HG02642 (cell line): ENCODE results near the gene INPP5A.
"Not testable (repeated sequence)": the region's sequence is repeated elsewhere in the genome, so short reads cannot be mapped to it uniquely, and the experiment has no call there.

Source experiments
- ATAC-seq: cut with Tn5 transposase; IDR thresholded peaks from one replicate; pipeline ENCODE4 v1.9.1; 2021; ENCODE audit warnings: mild to moderate bottlenecking; ENCODE audit not compliant: unreplicated experiment, poor library complexity

Gene INPP5A

GRCh38 chr10:132558516-132559413 lies 21.2 kb downstream of the INPP5A start:
- no peak for ATAC-seq

DNA sequence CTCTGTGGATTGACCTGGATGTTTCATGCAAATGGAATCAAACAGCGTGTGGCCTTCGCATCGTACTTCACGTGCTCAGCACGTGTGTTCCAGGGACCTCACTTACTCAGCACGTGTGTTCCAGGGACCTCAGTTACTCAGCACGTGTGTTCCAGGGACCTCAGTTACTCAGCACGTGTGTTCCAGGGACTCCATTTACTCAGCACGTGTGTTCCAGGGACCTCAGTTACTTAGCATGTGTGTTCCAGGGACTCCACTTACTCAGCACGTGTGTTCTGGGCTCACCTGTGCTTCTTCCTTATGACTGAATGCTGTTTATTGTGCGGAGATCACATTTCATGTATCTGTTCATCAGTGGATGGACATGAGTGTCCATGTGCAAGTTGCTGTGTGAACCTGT lies 22.0 kb downstream of the INPP5A start:
- no peak for ATAC-seq

GRCh38 chr10:132560241-132560731 lies 22.7 kb downstream of the INPP5A start:
- no peak for ATAC-seq

- ATAC-seq, result no peak
These were observed 24.8 kb downstream of the INPP5A start for GRCh38 chr10:132562177-132562915.

GRCh38 chr10:132562916-132563456 lies 25.4 kb downstream of the INPP5A start:
- no peak for ATAC-seq

DNA sequence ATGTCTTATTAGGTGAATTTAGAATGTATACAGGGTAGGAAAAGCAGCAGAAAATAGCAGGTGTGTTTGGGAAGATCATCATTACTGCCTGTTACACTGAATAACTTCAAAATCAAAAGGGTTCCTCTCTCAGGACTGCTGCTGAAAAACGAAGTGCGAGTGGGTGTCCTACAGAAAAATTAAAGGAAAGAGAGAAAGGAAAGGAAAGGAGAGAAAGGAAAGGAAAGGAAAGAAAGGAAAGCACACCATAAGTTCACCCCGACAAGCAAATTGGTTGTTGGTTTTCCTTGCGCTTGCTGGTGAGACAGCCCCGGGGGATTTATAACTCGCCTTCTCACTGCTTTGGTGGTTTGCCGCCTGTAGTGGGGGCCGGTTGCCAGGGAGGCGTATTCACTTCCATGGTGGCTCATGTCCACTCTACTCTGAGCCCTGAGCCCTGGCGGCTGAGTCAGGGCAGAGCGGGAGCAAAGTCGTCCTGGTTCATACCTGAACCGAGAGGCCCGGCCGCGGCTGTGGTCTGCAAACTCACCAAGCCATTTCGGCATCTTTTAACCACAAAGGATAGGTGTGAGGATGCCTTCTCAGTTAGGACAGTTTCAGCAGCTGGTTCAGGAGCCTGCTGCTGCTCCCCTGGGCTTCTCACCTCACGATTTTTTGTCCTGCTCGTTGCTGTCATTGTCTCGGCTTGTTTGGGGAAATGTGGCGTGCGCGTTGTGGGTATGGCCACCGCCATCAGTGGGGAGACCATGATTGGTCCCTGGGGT lies 26.1 kb downstream of the INPP5A start:
- ATAC-seq, result peak; percentile 79

DNA sequence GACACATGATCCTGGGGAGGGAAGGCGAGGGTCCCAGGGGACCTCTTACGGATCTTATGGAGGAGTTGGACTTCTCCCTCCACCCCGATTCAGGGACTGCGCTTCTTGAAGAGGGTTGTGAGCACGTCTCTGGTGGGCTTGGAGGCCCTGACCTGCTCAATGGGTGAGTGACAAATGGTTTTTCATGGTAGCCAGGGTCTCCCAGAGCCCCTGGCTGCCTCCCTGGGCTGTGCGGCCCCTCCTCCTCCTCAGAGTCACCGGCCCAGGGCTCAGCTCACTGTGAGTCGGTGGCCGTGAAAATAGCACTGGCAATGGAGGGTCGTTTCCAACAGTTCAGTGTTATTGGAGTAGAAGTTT lies 26.6 kb downstream of the INPP5A start:
- ATAC-seq, result no peak

GRCh38 chr10:132564690-132565089 lies 27.1 kb downstream of the INPP5A start:
- ATAC-seq, result no peak

GRCh38 chr10:132565516-132566209 lies 28.1 kb downstream of the INPP5A start:
- ATAC-seq, result no peak

DNA sequence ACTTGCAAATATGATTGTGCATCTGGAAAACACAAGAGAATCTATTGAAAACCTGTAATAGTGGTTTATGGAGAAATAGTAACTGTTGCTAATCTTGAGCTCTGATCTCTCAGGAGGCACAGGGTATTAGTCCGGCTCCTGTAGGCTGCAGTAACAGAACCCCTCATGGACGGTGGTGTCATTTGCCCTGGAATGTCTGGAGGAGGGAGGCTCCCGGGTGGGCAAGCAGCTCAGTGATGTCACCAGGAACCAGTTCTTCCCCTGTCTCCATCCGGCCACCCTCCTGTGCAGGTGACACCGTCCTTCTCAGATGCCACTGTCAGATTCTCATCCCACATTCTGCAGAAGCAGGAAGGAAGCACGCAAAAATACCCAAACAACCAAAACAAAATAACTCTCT lies 29.3 kb downstream of the INPP5A start:
- no peak for ATAC-seq

DNA sequence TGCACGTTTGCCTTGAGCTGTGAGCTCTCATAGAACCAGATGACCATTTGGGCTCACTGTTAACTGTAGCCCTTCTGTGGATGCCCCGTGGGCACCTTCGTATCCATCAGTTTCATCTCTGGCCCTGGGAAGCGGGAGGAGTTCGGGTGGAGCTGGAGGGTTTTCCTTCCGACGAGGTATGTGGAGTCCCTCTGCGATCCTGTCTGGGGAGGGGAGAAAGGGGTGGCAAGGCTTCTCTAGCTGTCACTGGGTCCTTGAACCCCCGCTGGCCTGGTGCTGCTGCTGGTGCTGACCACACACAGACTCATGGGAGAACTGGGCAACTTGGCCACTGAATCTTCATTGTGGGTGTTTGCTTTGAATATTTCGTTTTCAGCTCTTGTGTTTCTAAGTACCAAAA lies 32.7 kb downstream of the INPP5A start:
- ATAC-seq, result no peak

DNA sequence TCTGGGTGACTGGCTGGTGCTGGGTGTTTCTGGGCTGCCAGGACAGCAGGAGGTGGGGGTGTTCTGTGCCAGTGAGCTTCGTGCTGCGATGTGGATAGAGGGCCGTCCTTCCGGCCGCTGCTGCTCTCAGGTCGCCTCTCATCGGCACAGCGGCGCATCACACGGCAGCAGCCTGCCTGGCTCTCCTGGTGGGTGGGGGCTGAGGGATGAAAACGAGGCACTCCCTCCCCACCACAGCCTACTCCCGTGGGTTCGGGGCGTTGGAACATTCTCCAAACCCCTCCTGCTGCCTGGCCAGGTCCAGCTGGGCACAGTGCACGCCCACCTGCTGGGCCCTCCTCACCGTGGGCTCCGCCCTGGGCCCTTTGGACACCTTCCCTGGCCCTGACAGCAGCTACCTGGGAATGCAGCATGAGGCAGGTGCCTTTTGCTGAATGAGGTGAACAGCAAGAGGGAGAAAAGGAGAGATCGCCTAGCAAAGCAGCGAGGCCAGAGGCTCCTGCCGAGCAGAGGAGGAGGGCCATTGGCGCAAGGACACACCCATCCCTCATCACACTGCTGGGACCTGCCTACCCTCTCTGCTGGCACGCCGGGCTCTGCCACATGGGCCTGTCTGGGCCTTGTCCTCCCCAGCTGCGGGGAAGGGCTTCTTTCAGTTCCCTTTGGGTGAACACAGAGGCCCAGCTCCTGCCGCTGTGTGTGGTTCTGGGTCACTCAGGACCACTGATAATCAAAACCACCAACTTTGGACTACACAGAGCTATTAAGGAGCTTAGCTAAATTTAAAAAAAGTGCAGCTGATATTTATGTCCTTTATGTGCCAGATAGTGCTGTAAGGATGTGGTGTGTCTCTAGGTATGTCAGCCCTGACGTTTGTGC lies 33.4 kb downstream of the INPP5A start:
- ATAC-seq, result peak; percentile 50

- ATAC-seq, result peak; percentile 69
These were observed 34.3 kb downstream of the INPP5A start for GRCh38 chr10:132571650-132572544.

DNA sequence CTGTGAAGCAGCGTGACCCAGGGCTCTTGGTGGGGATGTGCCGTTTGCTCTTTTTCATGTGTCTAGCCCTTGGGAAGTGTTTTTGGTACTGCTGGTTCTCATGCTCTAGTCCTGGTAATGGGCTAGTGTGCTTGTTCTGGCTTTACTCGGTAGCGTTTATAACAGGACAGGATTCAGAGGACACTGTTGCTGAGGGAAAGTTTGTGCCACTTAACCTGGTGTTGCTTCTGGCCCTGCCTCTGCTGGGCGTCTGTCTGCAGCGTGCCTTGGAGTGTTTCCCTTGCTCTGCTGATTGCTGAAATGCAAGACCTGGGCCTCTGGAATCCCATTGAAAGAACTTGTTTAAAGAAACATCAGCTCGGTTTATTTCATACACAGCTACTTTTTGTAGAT lies 35.0 kb downstream of the INPP5A start:
- no peak for ATAC-seq

DNA sequence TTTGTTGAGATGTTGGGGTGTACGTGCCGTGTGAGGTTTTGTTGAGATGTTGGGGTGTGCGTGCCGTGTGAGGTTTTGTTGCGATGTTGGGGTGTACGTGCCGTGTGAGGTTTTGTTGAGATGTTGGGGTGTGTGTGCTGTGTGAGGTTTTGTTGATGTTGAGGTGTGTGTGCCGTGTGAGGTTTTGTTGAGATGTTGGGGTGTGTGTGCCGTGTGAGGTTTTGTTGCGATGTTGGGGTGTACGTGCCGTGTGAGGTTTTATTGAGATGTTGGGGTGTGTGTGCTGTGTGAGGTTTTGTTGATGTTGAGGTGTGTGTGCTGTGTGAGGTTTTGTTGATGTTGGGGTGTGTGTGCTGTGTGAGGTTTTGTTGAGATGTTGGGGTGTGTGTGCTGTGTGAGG lies 35.4 kb downstream of the INPP5A start:
- ATAC-seq, result not testable (repeated sequence)

DNA sequence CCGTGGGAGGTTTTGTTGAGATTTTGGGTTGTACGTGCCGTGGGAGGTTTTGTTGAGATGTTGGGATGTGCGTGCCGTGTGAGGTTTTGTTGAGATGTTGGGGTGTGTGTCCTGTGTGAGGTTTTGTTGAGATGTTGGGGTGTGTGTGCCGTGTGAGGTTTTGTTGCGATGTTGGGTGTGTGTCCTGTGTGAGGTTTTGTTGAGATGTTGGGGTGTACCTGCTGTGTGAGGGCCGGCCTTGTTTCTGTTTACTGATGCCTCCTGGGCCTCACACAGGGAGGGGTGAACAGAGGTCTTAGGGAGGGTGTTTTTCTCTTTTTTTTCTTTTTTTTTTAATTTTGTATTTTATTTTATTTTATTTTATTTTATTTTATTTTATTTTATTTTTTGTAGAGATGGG lies 36.7 kb downstream of the INPP5A start:
- no peak for ATAC-seq

- ATAC-seq, result no peak
These were observed 37.3 kb downstream of the INPP5A start for GRCh38 chr10:132574783-132575319.
